BJ (cell line): ENCODE results near the gene TALDO1. TPM values are rescaled to one million over a fixed set of nuclear protein-coding genes. Genes with fewer than 3 reads are reported as not detected.
A peak's percentile ranks its signal among the peaks of the same experiment; 100 is the strongest.

Experiments used
- CTCF ChIA-PET: fragments of 350-600 bp; formaldehyde crosslinking; extraction: SDS; loops from one replicate; lab custom pipeline; 2021; ENCODE audit warnings: antibody characterized with exemption, inconsistent platforms; lab: Yijun Ruan, JAX
- POLR2A ChIA-PET: fragments of 300-600 bp; sonication (Branson Sonifier 250); formaldehyde crosslinking; extraction: SDS; loops from one replicate; lab custom pipeline; 2021; ENCODE audit warnings: antibody characterized with exemption; lab: Charles Lee
- DNase-seq: peaks from one replicate; pipeline ENCODE4 v3.0.0-alpha.2; 2011; ENCODE audit warnings: low read depth
- H3K27me3 ChIP-seq: 2 replicates; pipeline ENCODE4 v1.6.0; 2011; ENCODE audit warnings: low read length; ENCODE audit not compliant: control insufficient read depth, insufficient read depth
- H3K36me3 ChIP-seq: 2 replicates; pipeline ENCODE4 v1.5.1; 2011; ENCODE audit warnings: low read length; ENCODE audit not compliant: control insufficient read depth, insufficient read depth
- H3K4me3 ChIP-seq: 2 replicates; pipeline ENCODE4 v1.5.1; 2011; ENCODE audit warnings: low read depth, mild to moderate bottlenecking, control low read depth, low read length
- polyA plus RNA-seq: library from polyadenylated mRNA; depleted of rRNA; stranded (reverse); fragments of >200 nt; gene quantifications from 2 replicates; pipeline ENCODE4 v1.2.3, GENCODE V29; 2011
- TF ChIP-seq, protein P1 (sequence below): IDR thresholded peaks from 2 replicates; pipeline ENCODE4 v1.5.1; 2011; ENCODE audit warnings: low read depth, mild to moderate bottlenecking, control low read depth, inconsistent platforms, low read length, moderate library complexity; ENCODE audit not compliant: insufficient read depth

TALDO1 gene
- polyA plus RNA-seq, 1 experiment: 278 TPM

DNA sequence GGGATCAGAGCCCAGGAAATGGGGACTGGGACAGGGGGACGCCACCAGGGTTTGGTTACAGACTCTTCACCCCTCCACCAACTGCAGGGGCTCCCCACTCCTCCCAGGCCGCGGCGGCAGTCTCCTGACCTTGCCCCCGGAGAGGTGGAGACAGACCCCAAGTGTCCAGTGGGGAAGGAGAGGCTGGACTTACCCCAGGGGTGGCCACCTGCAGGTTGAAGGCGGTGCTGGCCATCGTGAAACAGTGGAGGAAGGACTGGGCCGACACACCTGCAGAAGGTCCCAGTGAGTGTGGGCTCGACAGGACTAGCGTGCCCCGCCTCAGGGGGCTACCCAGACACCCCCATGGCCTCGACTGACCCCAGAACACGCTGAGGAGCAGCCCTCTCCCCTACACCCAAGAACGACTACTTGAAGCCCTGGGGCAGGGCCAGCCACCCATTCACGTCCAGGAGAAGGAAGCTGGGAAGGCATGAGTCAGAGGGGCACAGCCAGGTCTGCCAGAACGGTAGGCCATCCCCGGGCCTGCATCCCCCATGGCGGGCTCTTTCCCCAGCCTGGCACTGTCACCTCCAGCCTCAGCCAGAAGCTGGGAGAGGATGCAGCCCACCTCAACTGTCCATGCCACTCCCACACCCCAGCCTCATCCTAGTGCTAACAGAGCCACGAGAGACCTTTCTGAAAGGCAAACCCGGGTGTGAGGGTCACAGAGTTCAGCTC lies 27.8 kb downstream of the TALDO1 start:
- ChIA-PET POLR2A (no interaction called here), CTCF (interaction anchor here (1.1 to 2.1 kb wide), 2 partner anchors 10 to 47 kb away, joined by 5 to 7 read pairs; no protein-coding TSS in a partner anchor)
- DNase-seq: no peak
- Histone ChIP-seq H3K36me3 (peaks cover 31% of the 10 kb centered on the region), H3K4me3 (no peak overlapping the region; the same call in 1 of the 2 replicates), H3K27me3 (no peaks in the 10 kb centered on the region)
- TF ChIP-seq, protein P1, sequence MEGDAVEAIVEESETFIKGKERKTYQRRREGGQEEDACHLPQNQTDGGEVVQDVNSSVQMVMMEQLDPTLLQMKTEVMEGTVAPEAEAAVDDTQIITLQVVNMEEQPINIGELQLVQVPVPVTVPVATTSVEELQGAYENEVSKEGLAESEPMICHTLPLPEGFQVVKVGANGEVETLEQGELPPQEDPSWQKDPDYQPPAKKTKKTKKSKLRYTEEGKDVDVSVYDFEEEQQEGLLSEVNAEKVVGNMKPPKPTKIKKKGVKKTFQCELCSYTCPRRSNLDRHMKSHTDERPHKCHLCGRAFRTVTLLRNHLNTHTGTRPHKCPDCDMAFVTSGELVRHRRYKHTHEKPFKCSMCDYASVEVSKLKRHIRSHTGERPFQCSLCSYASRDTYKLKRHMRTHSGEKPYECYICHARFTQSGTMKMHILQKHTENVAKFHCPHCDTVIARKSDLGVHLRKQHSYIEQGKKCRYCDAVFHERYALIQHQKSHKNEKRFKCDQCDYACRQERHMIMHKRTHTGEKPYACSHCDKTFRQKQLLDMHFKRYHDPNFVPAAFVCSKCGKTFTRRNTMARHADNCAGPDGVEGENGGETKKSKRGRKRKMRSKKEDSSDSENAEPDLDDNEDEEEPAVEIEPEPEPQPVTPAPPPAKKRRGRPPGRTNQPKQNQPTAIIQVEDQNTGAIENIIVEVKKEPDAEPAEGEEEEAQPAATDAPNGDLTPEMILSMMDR: no peak

DNA sequence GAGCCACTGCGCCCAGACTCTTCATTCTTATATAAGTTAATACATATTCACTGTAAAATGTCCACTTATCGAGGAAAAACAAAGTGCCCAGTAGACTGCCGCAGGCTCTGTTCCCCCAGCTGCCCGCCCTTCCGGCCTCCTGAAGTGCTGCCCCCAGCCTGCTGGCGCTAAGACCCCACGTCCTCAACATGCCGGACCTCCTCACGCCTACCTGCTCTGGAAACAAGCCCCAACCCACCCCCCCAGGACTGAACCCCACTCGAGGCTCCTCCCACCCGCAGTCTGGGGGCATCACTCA lies 28.9 kb downstream of the TALDO1 start:
- no peak for DNase-seq
- ChIA-PET POLR2A (no interaction called here), CTCF (interaction anchor here (1.0 to 2.1 kb wide), 3 partner anchors 11 to 49 kb away, joined by 5 to 7 read pairs (median 5); no protein-coding TSS in a partner anchor)
- TF ChIP-seq, protein P1: no peak
- H3K4me3 ChIP-seq: peak overlapping the region; percentile 94
- peaks cover 25% of the 10 kb centered on the region for H3K36me3 ChIP-seq
- no peaks in the 10 kb centered on the region for H3K27me3 ChIP-seq

DNA sequence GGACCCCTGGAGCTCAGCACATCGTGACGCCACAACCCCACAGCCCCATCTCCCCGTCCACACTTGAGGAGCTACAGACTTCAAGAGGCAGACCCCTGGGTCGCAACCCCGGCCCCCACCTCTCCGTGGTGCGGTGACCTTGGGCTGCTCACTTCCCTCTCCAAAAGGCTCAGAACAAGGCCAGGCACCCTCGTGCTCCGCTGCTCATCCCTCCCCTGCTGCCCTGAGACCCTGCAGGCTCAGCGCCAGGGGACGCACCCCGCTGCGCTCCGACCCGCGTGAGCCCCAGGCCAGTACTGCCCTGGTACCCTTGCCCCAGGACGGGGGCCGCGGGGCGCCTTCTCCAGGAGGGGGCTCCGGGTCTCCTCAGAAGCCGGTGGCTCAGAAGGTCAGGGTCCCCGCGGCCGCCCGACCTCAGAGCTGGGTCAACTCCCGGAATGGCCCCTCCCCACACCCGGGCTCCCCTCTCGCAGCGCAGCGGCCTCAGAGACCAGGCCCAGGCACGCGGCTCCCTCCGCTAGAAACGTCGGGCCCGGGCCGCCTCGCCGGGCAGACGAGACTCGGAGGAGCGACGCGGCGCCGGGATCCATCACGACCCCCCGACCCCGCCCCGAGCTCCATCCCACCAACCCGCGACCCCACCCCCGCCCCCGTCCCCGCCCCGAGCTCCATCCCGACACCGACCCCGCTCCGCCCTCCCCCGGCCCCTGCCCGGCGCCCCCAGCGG lies 29.5 kb downstream of the TALDO1 start:
- no peaks in the 10 kb centered on the region for H3K27me3 ChIP-seq
- ChIA-PET POLR2A (no interaction called here), CTCF (interaction anchor here (1.0 to 2.1 kb wide), 2 partner anchors 12 to 49 kb away, joined by 5 to 7 read pairs; no protein-coding TSS in a partner anchor)
- DNase-seq: no peak
- peaks cover 22% of the 10 kb centered on the region for H3K36me3 ChIP-seq
- peak overlapping the region; percentile 94 for H3K4me3 ChIP-seq
- TF ChIP-seq, protein P1: no peak

DNA sequence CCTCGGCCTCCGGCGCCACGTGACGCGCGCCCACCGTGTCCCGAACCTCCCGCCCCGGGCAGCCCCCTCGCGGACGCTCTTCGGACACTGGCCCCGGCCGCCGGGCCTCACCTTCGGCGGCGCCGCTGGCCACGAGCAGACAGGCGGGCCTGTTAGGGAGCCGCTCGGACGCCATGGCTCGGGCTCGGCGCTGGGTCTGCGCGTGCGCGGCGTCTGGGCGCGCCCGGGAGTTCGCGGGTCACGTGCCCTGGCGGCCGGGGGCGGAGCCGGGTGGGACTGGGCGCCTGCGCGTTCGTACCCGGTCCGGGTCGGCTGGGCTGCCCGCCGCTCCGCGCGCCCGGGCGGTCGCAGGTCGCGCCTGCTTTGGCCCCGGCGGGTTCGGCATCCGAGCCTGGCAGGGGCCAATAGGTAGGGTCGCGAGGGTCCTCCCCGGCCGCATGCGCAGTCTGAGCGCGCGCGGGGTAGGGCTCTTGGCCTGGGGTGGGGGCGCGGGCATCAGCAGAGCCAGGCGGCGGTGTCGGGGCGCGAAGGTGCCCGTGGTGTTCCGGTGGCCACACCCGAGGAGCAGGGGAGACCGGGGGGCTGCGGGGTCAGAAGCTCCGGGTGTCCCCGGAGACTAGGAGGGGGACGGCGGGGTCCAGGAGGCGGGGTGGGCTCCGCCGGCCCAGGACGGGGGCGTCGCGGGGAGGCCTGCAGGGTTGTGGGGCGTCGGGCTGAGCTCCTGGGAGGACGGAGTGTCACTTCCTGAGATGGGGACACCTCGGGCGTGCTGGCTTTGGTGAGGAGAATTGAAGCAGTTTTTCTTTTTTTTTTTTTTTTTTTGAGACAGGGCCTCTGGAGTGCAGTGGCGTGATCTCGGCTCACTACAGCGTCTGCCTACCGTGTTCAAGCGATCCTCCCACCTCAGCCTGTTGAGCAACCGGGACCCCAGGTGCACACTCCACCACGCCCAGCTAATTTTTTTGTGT lies 30.3 kb downstream of the TALDO1 start, which contains the start of gene GATD1:
Gene GATD1 (minus strand): TSS at position 200 of the 968 bp plus-strand sequence. CDS start 25 bp downstream, at position 175.
- ChIA-PET CTCF (interaction anchor here (1.0 kb wide), 1 partner anchor 50 kb away, joined by 5 read pairs; no protein-coding TSS in a partner anchor), POLR2A (interaction anchor here (0.5 kb wide), 1 partner anchor 81 kb away, joined by 5 read pairs; no protein-coding TSS in a partner anchor)
- Histone ChIP-seq H3K4me3 (peak within 1 kb of the TSS; percentile 94), H3K27me3 (no peaks in the 10 kb centered on the region), H3K36me3 (peaks cover 18% of the 10 kb centered on the region)
- DNase-seq: no peak
- TF ChIP-seq, protein P1: no peak
